NCI-H187 treated with DMSO at 0.1 percent for 48 hours (cell line): ENCODE results near the gene NEMF.
"Not testable (repeated sequence)": the region's sequence is repeated elsewhere in the genome, so short reads cannot be mapped to it uniquely, and the experiment has no call there.

Source experiments
- DNase-seq: peaks from one replicate; lab custom pipeline; 2025; lab: John Stamatoyannopoulos, UW

NEMF gene

DNA sequence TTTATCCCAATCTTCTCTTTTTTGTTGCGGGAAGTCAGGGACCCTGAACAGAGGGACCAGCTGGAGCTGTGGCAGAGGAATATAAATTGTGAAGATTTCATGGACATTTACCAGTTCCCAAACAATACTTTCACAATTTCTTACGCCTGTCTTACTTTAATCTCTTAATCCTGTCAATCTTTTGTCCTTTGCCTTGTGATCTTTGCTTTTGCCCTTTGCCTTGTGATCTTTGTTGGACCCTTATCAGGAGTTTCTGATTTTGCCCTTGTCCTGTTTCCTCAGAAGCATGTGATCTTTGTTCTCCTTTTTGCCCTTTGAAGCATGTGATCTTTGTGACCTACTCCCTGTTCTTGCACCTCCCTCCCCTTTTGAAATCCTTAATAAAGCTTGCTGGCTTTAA, 36.5 kb downstream of the NEMF start:
- DNase-seq, result not testable (repeated sequence)

DNA sequence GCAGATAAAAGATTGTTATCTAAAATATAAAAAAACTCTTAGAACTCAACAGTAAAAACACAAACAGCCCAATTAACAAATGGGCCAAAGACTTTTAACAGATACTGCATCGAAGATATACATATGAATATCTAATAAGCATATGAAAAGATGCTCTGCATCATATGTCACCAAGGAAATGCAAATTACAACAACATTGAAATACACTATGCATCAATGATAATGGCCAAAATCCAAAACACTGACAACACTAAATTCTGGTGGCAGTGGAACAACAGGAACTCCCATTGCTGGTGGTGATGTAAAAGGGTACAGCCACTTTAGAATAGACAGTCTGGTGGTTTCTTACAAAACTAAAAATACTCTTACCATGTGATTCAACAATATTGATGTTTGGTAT, 43.8 kb downstream of the NEMF start:
- no peak for DNase-seq

DNA sequence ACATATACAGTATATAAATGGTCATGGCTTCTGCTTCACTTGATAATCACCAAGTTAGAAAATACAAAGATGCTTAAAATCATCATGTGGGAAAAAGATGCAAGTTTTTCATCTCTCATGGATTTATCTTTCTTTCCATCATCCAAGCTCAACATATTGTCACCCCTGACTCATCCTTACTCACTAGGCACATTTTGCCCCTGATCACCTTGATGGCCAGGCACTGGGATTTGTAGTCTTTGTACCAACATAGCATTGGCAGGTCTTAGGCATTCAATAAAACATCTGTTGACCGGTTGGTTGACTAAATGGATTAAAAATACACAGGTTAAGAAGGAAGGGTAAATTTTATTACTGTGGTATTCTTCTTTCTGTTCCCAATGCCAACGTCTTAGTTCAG, 56.6 kb downstream of the NEMF start:
- no peak for DNase-seq

DNA sequence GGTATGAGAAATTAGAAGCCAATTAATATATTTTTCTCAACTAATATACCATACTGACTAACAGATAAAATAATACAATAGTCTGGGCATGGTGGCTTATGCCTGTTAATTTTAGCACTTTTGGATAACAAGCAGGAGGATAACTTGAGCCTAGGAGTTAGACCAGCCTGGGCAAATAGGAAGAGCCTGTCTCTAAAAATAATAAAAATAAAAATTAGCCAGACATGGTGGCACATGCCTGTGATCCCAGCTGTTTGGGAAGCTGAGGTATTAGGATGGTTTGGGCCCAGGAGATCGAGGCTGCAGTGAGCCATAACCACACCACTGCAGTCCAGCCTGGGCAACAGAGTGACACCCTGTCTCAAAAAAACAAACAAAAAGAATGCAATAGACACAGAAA, 60.0 kb downstream of the NEMF start:
- no peak for DNase-seq

DNA sequence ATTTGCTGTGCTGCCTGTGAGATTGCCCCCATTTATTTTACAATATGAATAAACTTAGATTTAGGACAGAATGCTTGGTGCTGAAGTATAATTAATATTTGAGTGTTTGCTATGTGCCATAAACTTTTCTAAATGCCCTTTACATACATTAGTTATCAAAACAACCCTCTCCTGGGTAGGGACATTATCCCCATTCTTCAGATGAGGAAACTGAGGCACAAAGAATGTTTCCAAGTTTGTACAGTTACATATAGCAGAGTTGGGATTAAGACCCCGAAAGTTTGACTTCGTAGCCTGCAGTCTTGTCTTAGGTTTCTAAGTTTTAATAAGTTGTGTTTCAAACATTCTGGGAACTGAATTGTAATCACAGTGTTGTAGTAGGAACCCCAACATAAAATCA, 66.3 kb downstream of the NEMF start:
- no peak for DNase-seq

DNA sequence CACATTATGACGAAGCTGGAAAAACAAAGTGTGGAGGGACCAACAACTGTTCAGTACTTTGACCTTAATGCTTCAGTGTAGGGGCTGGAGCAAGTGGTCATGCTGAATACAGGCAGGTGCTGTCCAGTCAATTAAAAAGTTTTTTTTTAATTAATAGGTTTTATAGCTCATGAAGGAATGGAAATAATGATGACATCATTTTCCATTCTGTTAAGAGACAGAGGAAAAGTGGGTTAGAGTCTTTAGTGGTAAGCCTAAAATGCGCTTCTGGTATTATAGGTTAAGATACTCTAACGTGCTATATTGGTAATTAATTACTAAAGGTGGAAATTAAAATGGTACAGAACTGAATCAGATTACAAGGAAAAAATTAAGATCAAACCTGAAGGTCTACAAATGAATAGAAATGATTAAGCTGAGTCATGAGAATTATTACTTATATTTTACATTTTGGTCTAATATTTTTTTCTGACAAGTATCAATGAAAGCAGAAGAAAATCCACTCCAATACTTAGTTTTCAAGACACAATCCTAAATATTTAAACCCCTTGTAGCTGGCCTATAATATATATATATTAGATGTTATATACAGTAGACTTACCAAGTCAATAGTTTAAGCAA, 69.1 kb downstream of the NEMF start:
- no peak for DNase-seq

DNA sequence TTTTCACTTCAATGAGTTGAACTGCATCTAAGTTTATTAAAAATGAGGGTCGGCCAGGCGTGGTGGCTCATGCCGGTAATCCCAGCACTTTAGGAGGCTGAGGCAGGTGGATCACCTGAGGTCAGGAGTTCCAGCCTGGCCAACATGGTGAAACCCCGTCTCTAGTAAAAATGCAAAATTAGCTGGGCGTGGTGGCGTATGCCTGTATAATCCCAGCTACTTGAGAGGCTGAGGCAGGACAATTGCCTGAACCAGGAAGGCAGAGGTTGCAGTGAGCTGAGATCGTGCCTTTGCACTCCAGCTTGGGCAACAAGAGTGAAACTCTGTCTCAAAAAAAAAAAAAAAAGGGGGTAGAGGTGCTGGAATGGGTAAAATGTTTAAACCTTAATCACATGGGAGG, 71.5 kb downstream of the NEMF start:
- not testable (repeated sequence) for DNase-seq

DNA sequence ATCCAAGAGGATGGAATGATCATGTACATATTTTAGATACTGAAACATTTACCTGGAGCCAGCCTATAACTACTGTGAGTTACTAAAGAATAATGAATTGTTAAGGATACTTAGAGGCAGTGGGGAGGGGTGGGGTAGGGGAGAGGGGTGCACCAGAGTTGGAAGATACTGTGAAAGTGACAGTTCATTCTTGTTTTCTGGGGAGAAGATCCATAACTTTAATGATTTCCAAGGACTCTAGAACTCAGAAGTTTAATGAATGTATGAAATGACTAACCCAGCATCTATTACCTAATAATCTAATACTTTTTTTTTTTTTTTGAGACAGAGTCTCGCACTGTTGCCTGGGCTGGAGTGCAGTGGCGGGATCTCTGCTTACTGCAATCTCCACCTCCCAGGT, 74.2 kb downstream of the NEMF start:
- no peak for DNase-seq

DNA sequence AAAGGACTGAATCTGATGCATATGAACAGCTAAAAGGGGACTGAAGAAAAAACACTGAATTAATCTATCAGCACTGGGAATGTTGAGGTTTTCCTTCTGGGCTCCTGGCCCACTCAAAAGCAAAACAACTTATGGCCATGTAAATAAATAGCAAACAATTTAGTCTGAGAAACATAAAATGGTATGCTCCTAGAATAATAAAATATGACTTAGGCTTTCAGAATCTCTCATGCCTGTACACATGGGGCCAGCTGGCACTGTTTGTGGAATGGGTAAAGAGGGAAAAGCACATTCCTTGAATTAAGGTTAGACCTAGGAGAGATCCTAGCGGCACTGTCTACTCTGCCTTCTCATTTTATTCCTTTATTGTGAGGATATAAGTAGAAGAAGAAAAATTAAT, 78.5 kb downstream of the NEMF start:
- no peak for DNase-seq

DNA sequence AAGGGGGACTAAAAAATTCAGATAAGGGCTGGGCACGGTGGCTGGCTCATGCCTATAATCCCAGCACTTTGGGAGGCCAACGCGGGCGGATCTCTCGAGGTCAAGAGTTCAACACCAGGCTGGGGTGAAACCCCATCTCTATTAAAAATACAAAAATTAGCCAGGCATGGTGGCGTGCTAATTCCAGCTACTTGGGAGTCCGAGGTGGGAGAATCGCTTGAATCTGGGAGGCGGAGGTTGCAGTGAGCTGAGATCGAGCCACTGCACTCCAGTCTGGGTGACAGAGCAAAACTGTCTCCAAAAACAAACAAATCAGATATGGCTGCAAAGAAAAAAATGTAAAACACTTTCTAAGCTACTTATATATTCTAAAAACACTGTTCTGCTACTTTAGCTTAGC, 80.9 kb downstream of the NEMF start:
- not testable (repeated sequence) for DNase-seq

DNA sequence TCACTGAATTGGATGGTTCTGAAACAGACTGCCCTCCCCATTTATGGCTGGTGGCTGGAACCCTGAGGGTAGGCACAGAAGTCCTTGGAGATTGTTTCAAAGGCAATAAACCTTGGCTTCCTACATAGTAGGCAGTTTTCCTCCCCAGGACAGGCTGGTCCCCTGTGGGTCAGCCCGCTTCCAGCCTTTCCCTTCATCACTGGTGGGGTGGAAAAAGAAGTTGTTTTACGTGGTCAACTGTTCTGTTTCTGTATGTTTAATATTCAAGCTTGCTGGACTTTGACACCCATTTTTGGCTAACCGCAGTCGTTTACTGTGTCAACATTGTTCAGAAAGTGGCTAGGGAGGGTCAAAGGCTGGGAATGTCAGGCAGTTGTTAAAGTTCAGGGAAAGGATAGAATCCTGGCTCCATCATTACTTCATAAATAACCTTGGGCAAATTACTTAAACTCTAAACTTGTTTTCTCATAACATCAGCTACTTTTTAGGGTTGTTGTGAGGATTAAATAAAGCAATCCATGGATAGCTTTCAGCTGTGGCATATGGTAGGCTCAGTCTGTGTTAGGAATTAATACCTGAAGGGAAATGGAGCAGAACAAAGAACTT, 82.3 kb downstream of the NEMF start:
- no peak for DNase-seq

DNA sequence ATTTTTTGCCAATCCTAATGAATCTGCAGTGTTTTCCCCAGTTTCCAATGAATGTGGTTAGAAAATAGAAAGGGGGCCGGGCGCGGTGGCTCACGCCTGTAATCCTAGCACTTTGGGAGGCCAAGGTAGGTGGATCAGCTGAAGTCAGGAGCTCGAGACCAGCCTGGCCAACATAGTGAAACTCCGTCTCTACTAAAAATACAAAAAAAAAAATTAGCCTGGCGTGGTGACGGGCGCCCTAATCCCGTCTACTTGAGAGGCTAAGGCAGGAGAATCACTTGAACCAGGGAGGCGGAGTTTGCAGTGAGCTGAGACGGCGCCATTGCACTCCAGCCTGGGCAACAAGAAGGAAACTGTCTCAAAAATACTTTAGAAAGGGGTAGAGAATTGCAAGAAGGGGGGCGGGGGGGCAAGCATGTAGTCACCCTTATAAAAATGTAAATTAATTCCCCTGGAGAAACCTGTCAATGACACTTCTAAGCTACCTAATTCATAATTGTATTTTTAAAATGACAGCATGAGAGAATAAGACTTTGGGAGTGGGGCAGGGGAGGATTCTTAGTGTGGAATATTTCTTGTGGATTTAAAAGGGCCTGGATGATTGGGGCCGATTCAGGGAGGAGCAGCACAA, 82.9 kb downstream of the NEMF start:
- DNase-seq, result no peak

DNA sequence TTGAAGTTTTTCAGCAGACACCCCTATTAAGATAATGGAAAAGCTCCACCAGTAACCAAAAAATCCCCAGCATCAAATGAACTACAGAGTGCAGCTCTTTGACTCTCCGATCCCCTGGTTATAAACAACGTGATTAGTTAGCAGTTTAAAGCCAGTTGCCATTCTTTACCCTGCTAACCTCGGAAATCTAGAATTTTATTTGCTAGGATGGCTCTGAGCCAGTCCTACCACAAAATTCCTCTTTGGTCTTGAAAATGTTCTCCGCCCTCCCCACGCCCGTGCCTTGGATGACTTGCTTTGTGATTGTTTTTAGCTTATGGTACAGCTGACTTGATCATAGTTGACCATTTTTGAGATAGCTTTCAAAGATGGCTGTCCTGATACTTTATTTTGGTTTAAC, 83.4 kb downstream of the NEMF start:
- no peak for DNase-seq

DNA sequence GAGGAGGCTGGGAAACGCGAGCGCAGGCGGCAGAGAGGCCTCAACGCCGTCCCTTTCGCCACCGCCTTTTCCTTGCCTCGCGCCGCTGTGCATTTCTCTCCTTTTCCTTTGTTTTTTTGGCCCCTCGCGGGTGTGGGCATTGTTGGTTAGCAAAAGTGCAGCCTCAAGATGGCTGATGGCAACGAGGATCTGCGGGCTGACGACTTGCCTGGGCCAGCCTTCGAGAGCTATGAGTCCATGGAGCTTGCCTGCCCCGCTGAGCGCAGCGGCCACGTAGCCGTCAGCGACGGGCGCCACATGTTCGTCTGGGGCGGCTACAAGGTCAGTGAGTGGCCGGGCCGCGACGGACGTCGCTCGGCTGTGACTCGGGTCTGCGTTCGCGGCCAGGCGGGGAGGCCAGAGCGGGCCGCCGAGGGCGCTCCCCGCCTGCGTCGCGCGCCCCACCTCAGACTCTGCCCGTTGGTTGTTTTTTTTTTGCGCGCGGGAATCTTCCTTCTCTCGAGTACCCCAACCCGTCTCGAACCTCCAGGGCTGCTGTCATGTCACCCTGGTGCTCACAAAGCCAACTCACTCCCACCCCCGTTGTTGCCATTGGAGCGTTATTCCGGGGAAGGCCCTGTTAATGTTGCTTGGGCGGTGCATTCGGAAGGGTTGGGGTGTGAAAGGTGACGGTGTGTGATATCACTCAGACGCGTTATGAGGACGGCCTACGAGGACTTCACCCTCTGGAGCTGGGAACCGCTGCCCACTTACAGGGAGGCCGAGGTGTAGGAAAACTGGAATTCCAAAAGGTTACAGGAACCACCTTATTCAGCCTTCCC, 84.1 kb downstream of the NEMF start:
- no peak for DNase-seq

DNA sequence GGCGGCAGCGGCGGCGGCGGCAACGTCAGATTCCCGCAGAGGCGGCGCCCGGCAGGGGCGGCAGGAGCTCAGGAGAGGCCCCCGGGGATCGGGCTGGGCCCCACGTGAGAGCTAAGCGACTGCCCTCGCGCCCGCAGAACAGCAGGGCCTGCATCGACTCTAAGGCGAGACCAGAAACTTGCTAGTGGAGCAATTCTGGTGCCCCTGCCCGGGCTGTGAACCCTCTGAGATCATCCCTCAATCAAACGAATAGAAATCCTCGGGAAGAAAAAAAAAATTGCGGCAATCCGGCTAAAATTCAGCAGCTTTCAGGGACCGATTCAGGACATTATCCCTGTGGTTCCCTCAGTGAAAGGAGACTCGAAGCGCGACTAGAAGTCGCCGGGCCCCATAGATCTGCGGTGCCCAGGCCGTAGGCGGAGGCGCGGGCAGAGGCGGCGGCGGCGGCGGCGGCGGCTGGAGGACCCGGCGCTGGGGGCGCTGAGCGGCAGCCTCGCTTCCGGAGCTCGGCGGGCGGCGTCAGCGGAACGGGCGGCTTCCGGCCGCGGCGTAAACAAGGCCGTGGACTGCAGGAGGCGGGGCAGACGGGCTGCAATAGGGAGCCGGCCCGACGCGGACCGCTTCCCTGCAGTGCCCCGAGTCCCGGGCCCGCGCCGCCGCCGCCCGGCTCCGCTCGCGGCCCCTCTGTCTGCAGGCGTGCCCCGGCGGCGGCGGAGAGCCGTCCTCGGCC, 84.9 kb downstream of the NEMF start, which contains the start of gene KLHDC2:
Gene KLHDC2, plus strand, starts transcription at position 583 of the 730 bp plus-strand sequence. CDS start 316 bp downstream, outside the sequence.
- DNase-seq, result peak; percentile 59

DNA sequence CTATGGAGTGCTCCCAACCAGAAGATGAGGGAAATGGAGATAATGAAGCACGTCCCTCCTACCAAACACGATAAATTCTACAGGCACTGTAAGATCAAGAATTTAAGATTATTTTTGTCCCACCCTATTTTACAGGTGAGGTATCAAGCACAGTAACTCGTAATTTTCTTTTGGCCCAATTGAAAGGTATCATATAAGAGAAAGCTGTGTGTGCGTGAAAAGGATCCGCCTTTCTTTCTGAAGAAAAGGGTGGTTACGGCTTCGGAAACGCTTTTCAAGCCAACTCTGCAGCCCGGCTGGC, 85.4 kb downstream of the NEMF start:
- DNase-seq, result no peak

DNA sequence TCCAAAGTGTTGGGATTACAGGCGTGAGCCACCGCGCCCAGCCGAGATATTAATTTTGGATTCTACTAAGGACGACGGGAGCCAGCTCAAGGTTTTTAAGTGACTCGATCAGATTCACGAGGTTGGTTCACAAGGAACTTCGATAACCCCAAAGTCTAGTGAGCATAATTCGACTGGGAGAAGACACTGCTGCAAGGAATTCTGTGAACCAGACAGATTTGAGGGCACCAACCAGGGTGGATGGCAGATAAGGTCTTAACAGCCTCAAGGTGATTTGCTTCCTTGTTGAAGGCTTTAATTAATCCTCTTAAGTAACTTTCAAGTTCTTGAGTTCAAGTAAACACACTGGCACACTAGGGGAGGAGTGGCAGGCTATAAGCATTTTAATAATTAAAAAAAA, 85.7 kb downstream of the NEMF start:
- DNase-seq, result no peak

DNA sequence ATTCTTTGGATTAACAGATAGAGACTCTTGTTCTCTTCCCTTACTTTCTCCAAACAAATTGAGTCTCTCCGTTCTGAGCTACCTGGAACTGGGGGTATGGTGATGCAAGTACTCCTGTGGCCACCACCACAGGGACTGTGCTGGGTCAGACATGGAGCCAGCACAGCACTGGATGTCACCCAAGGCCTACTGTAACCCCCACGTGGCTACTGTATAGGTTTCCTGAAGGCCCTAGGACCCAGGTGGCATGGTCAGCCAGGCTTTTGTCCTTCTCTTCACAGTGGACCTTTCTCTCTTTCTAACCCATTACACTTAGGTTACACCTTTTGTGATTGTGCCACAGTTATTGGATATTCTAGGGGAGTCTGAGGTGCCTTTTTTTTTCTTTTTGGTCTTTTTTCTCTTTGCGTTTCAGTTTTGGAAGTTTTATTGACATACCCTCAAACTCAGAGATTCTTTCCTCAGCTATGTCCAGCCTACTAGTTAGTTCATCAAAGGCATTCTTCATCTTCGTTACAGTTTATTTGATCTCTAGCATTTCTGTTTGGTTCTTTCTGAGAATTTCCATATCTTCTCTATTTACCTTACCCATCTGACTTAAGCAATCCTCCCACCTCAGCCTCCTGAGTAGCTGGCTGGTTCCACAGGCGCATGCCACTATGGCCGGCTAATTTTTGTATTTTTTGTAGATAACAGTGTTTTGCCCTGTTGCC, 90.6 kb downstream of the NEMF start:
- DNase-seq, result no peak

DNA sequence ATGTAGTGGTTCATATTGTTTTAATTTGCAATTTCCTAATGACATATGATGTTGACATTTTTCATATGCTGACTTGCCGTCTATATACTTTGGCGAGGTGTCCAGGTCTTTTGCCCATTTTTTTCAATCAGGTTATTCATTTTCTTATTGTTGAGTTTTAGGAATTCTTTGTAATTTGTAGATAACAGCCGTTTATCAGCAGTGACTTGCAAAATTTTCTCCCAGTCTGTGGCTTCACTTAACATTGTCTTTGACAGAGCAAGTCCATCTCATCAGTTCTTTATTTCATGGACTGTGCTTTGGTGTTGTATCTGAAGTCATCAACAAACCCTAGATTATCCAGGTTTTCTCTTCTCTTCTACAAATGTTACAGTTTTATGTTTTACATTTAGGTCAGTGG, 97.2 kb downstream of the NEMF start:
- no peak for DNase-seq

DNA sequence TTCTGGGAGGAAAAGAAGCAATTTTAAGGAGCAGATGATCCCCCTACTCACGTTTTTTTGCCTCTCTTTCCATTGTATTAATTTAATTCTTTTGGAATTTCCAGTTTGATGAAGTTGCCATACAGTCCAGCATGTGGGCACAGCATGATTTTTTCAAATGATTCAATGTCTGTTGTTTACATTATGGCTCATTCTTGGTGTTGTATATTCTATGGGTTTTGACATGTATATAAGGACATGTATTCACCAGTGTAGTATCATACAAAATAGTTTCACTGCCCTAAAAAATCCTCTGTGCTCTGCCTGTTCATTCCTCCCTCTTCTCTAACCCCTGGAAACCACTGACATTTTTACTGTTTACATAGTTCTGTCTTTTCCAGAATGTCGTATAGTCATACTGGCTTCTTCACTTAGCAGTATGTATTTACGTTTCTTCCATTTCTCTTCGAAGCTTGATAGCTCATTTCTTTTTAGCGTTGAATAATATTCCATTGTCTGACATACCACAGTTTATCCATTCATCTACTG, 98.0 kb downstream of the NEMF start:
- no peak for DNase-seq

DNA sequence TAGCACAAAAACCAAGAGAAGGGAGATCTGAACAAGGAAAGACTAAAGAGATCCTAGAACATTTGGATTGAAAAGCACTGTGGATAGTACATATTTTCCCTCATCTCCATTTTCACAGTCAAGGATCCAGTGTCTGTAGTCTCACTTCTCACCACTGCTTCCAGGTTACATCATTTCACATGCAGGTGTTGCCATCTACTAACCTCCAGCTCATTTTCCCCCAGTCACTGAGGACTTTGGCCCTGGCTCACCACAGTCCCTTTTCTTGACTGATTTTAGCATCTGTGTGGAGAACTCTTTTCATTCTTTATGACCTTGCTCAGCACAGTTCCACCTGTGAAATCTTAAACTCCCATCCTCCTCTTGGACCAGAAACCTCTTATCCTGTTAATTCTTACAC, 106.1 kb downstream of the NEMF start:
- not testable (repeated sequence) for DNase-seq
